ENCODE results near the gene STPG2.
"Not testable (repeated sequence)": the region's sequence is repeated elsewhere in the genome, so short reads cannot be mapped to it uniquely, and the experiment has no call there.

The STPG2 gene

GRCh38 chr4:97643179-97643578 is 500.1 kb downstream of the STPG2 start:
- H3K27me3 ChIP-seq (ENCODE audit: control insufficient read depth in 1 of 2, insufficient read depth in 2 of 2, low read length in 2 of 2): no peaks in the 10 kb centered on the region
- H3K9ac ChIP-seq (ENCODE audit: low read length in 2 of 2): no peak overlapping the region
- no peak overlapping the region for H3K27ac ChIP-seq (ENCODE audit: low read length)
- H3K9me3 ChIP-seq (ENCODE audit: control insufficient read depth in 2 of 2, low read length in 2 of 2): no peaks in the 10 kb centered on the region
- H3K36me3 ChIP-seq (ENCODE audit: control insufficient read depth in 2 of 2, insufficient read depth in 2 of 2, low read length in 2 of 2): no peaks in the 10 kb centered on the region
- no peak overlapping the region for H3K4me3 ChIP-seq (ENCODE audit: low read length in 2 of 2)
- H3K4me1 ChIP-seq (ENCODE audit: control insufficient read depth, insufficient read depth, low read length): no peaks in the 10 kb centered on the region

DNA sequence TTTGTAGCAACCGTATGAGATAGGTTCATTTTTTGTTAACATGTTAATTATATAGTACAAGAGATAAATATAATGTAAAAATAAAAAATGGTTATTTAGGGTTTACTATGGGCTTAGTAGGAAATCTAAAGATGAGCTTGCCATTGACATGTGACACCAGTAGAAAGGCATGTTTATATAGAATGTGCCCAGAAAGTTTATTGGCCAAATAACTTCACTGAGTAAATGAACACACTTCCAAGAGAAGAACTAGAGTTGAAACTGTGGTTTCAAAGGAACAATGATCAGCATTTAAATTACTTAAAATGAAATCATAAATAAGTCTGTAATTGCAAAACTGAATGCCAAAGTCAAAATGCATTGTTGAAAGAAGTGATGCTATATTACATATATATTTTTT is 503.3 kb downstream of the STPG2 start:
- Histone ChIP-seq H3K9me3 (ENCODE audit: control insufficient read depth in 2 of 2, low read length in 2 of 2) (no peaks in the 10 kb centered on the region), H3K36me3 (ENCODE audit: control insufficient read depth in 2 of 2, insufficient read depth in 2 of 2, low read length in 2 of 2) (no peaks in the 10 kb centered on the region), H3K27me3 (ENCODE audit: control insufficient read depth in 1 of 2, insufficient read depth in 2 of 2, low read length in 2 of 2) (no peaks in the 10 kb centered on the region), H3K4me1 (ENCODE audit: control insufficient read depth, insufficient read depth, low read length) (no peaks in the 10 kb centered on the region), H3K4me3 (ENCODE audit: low read length in 2 of 2) (no peak overlapping the region), H3K27ac (ENCODE audit: low read length) (no peak overlapping the region), H3K9ac (ENCODE audit: low read length in 2 of 2) (no peak overlapping the region)

DNA sequence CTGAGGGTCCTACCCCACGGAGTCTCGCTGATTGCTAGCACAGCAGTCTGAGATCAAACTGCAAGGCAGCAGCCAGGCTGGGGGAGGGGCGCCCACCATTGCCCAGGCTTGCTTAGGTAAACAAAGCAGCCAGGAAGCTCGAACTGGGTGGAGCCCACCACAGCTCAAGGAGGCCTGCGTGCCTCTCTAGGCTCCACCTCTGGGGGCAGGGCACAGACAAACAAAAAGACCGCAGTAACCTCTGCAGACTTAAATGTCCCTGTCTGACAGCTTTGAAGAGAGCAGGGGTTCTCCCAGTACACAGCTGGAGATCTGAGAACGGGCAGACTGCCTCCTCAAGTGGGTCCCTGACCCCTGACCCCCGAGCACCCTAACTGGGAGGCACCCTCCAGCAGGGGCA is 509.4 kb downstream of the STPG2 start:
- not testable (repeated sequence) for H3K36me3 ChIP-seq (ENCODE audit: control insufficient read depth in 2 of 2, insufficient read depth in 2 of 2, low read length in 2 of 2); H3K27ac ChIP-seq (ENCODE audit: low read length); H3K4me1 ChIP-seq (ENCODE audit: control insufficient read depth, insufficient read depth, low read length); H3K9me3 ChIP-seq (ENCODE audit: control insufficient read depth in 2 of 2, low read length in 2 of 2); H3K4me3 ChIP-seq (ENCODE audit: low read length in 2 of 2); H3K27me3 ChIP-seq (ENCODE audit: control insufficient read depth in 1 of 2, insufficient read depth in 2 of 2, low read length in 2 of 2); H3K9ac ChIP-seq (ENCODE audit: low read length in 2 of 2)

GRCh38 chr4:97627750-97628149 is 515.5 kb downstream of the STPG2 start:
- Histone ChIP-seq H3K27ac (ENCODE audit: low read length) (no peak overlapping the region), H3K9me3 (ENCODE audit: control insufficient read depth in 2 of 2, low read length in 2 of 2) (no peaks in the 10 kb centered on the region), H3K4me1 (ENCODE audit: control insufficient read depth, insufficient read depth, low read length) (no peaks in the 10 kb centered on the region), H3K9ac (ENCODE audit: low read length in 2 of 2) (no peak overlapping the region), H3K36me3 (ENCODE audit: control insufficient read depth in 2 of 2, insufficient read depth in 2 of 2, low read length in 2 of 2) (no peaks in the 10 kb centered on the region), H3K27me3 (ENCODE audit: control insufficient read depth in 1 of 2, insufficient read depth in 2 of 2, low read length in 2 of 2) (no peaks in the 10 kb centered on the region), H3K4me3 (ENCODE audit: low read length in 2 of 2) (no peak overlapping the region)

- Histone ChIP-seq H3K27me3 (ENCODE audit: control insufficient read depth in 1 of 2, insufficient read depth in 2 of 2, low read length in 2 of 2) (no peaks in the 10 kb centered on the region), H3K9ac (ENCODE audit: low read length in 2 of 2) (no peak overlapping the region), H3K4me1 (ENCODE audit: control insufficient read depth, insufficient read depth, low read length) (no peaks in the 10 kb centered on the region), H3K9me3 (ENCODE audit: control insufficient read depth in 2 of 2, low read length in 2 of 2) (no peaks in the 10 kb centered on the region), H3K27ac (ENCODE audit: low read length) (no peak overlapping the region), H3K36me3 (ENCODE audit: control insufficient read depth in 2 of 2, insufficient read depth in 2 of 2, low read length in 2 of 2) (no peaks in the 10 kb centered on the region), H3K4me3 (ENCODE audit: low read length in 2 of 2) (no peak overlapping the region)
Observed at GRCh38 chr4:97624204-97624603, 519.1 kb downstream of the STPG2 start.

DNA sequence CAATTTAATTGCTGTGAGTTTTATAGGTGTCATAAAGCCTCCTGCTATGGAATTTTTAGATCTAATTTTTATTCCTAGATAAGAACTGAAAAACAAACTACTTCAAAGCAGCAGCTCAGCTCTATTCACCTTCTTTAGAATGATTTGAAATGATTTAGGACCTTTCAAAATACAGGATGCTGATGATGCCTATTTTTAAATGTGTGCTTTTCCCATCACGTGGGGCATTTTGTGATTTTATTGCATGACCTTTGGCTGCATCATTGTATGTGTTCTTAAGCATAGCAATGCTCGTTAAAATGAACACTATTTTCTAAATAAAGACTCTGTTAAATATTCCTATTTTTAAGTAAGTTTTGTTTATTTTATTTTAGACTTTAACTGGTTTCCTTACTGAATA is 537.3 kb downstream of the STPG2 start:
- Histone ChIP-seq H3K36me3 (ENCODE audit: control insufficient read depth in 2 of 2, insufficient read depth in 2 of 2, low read length in 2 of 2) (no peaks in the 10 kb centered on the region), H3K4me1 (ENCODE audit: control insufficient read depth, insufficient read depth, low read length) (no peaks in the 10 kb centered on the region), H3K9ac (ENCODE audit: low read length in 2 of 2) (no peak overlapping the region), H3K27me3 (ENCODE audit: control insufficient read depth in 1 of 2, insufficient read depth in 2 of 2, low read length in 2 of 2) (no peaks in the 10 kb centered on the region), H3K27ac (ENCODE audit: low read length) (no peak overlapping the region), H3K4me3 (ENCODE audit: low read length in 2 of 2) (no peak overlapping the region), H3K9me3 (ENCODE audit: control insufficient read depth in 2 of 2, low read length in 2 of 2) (no peaks in the 10 kb centered on the region)

DNA sequence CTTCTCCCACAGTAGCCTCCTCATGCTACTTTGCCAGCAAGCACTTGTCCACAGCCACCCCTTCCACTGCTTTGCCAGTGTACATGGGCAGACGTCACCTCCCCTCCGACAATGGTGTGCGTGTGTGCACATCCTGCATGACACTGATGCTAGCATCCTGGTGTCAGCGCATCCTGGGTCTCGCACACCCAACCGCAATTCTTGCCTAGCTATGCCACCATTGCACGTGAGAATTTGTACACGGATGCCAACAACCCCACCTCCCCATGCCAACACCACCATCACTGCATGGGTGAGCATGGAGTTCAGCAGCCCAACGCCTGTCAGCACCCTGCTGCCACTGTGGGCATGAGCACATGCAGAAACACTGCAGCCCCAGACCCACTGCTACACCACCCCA is 550.0 kb downstream of the STPG2 start:
- H3K36me3 ChIP-seq (ENCODE audit: control insufficient read depth in 2 of 2, insufficient read depth in 2 of 2, low read length in 2 of 2): no peaks in the 10 kb centered on the region
- no peak overlapping the region for H3K9ac ChIP-seq (ENCODE audit: low read length in 2 of 2)
- H3K4me3 ChIP-seq (ENCODE audit: low read length in 2 of 2): no peak overlapping the region
- H3K4me1 ChIP-seq (ENCODE audit: control insufficient read depth, insufficient read depth, low read length): no peaks in the 10 kb centered on the region
- H3K9me3 ChIP-seq (ENCODE audit: control insufficient read depth in 2 of 2, low read length in 2 of 2): peaks cover 0 to 7% of the 10 kb centered on the region in 2 donors
- H3K27me3 ChIP-seq (ENCODE audit: control insufficient read depth in 1 of 2, insufficient read depth in 2 of 2, low read length in 2 of 2): no peaks in the 10 kb centered on the region
- H3K27ac ChIP-seq (ENCODE audit: low read length): no peak overlapping the region

GRCh38 chr4:97590266-97590665 is 553.0 kb downstream of the STPG2 start:
- no peak overlapping the region for H3K27ac ChIP-seq (ENCODE audit: low read length)
- H3K36me3 ChIP-seq (ENCODE audit: control insufficient read depth in 2 of 2, insufficient read depth in 2 of 2, low read length in 2 of 2): no peaks in the 10 kb centered on the region
- H3K4me3 ChIP-seq (ENCODE audit: low read length in 2 of 2): no peak overlapping the region
- H3K9me3 ChIP-seq (ENCODE audit: control insufficient read depth in 2 of 2, low read length in 2 of 2): peaks cover 0 to 7% of the 10 kb centered on the region in 2 donors
- H3K4me1 ChIP-seq (ENCODE audit: control insufficient read depth, insufficient read depth, low read length): no peaks in the 10 kb centered on the region
- no peak overlapping the region for H3K9ac ChIP-seq (ENCODE audit: low read length in 2 of 2)
- H3K27me3 ChIP-seq (ENCODE audit: control insufficient read depth in 1 of 2, insufficient read depth in 2 of 2, low read length in 2 of 2): no peaks in the 10 kb centered on the region

- H3K36me3 ChIP-seq (ENCODE audit: control insufficient read depth in 2 of 2, insufficient read depth in 2 of 2, low read length in 2 of 2): no peaks in the 10 kb centered on the region
- H3K27me3 ChIP-seq (ENCODE audit: control insufficient read depth in 1 of 2, insufficient read depth in 2 of 2, low read length in 2 of 2): no peaks in the 10 kb centered on the region
- no peaks in the 10 kb centered on the region for H3K4me1 ChIP-seq (ENCODE audit: control insufficient read depth, insufficient read depth, low read length)
- no peak overlapping the region for H3K27ac ChIP-seq (ENCODE audit: low read length)
- no peak overlapping the region for H3K9ac ChIP-seq (ENCODE audit: low read length in 2 of 2)
- H3K4me3 ChIP-seq (ENCODE audit: low read length in 2 of 2): no peak overlapping the region
- H3K9me3 ChIP-seq (ENCODE audit: control insufficient read depth in 2 of 2, low read length in 2 of 2): peaks cover 0 to 7% of the 10 kb centered on the region in 2 donors
Observed at GRCh38 chr4:97589481-97590196, 553.6 kb downstream of the STPG2 start.

DNA sequence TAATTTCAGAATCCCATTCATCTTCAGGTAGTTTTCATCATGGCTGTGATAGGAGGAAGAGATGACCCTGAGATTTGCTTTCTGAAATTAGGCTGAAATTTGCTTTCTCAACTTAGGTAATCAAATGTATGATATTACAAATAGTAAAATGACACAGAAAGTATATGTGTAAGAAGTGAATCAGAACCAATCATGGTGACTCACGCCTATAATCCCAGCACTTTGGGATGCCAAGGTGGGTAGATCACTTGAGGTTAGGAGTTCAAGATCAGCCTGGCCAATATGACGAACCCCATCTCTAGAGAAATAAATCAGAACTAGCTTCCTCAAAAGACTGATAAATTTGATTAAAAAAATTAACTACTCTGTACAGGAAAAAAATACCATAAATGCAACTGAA is 555.4 kb downstream of the STPG2 start:
- H3K27me3 ChIP-seq (ENCODE audit: control insufficient read depth in 1 of 2, insufficient read depth in 2 of 2, low read length in 2 of 2): no peaks in the 10 kb centered on the region
- H3K4me1 ChIP-seq (ENCODE audit: control insufficient read depth, insufficient read depth, low read length): no peaks in the 10 kb centered on the region
- H3K36me3 ChIP-seq (ENCODE audit: control insufficient read depth in 2 of 2, insufficient read depth in 2 of 2, low read length in 2 of 2): no peaks in the 10 kb centered on the region
- H3K9me3 ChIP-seq (ENCODE audit: control insufficient read depth in 2 of 2, low read length in 2 of 2): no peaks in the 10 kb centered on the region
- no peak overlapping the region for H3K27ac ChIP-seq (ENCODE audit: low read length)
- H3K4me3 ChIP-seq (ENCODE audit: low read length in 2 of 2): no peak overlapping the region
- no peak overlapping the region for H3K9ac ChIP-seq (ENCODE audit: low read length in 2 of 2)

- no peaks in the 10 kb centered on the region for H3K36me3 ChIP-seq (ENCODE audit: control insufficient read depth in 2 of 2, insufficient read depth in 2 of 2, low read length in 2 of 2)
- H3K27ac ChIP-seq (ENCODE audit: low read length): no peak overlapping the region
- H3K9me3 ChIP-seq (ENCODE audit: control insufficient read depth in 2 of 2, low read length in 2 of 2): no peaks in the 10 kb centered on the region
- no peak overlapping the region for H3K9ac ChIP-seq (ENCODE audit: low read length in 2 of 2)
- H3K27me3 ChIP-seq (ENCODE audit: control insufficient read depth in 1 of 2, insufficient read depth in 2 of 2, low read length in 2 of 2): no peaks in the 10 kb centered on the region
- no peak overlapping the region for H3K4me3 ChIP-seq (ENCODE audit: low read length in 2 of 2)
- H3K4me1 ChIP-seq (ENCODE audit: control insufficient read depth, insufficient read depth, low read length): no peaks in the 10 kb centered on the region
Observed at GRCh38 chr4:97585274-97585673, 558.0 kb downstream of the STPG2 start.
